ENCODE measurements around the gene TRIO. TPM values are rescaled to one million over a fixed set of nuclear protein-coding genes. Genes with fewer than 3 reads are reported as not detected.

TRIO gene
- total and polyA plus RNA-seq, 10 of the 15 experiments (the other 5 are each of a cell fraction or from before 2014, with no cell fraction given): 5.1 to 96.4 (median 44.6) TPM

DNA sequence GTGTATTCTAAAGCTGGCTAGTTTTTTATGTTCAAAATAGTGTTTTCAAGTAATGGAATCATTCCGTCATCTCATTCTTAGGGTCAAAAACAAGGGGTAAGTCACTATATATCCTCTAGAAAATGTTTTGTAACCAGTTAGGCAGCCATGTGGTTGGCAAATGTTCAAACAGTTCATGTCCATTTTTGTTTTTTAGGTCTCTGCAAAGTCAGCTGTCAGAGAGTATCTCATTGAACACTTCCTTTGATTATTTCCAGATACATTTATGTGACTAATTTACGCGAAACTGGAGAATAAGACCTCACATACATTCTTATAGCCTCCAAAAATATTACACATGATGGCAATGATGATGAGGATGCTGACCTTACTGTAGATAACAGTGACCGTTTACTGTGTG, 50.4 kb downstream of the TRIO start:
- DNase-seq (ENCODE audit: low read depth, low spot score) (no peak), ATAC-seq (no peak), FAIRE-seq (no peak)
- Histone ChIP-seq H3K4me3 (no peak overlapping the region), H3K4me2 (ENCODE audit: control insufficient read depth, insufficient read depth) (no peak overlapping the region), H3K9me3 (replicated peaks; ENCODE audit: control insufficient read depth, insufficient read depth, low read length) (no peaks in the 10 kb centered on the region), H3K27me3 (replicated peaks in 1 of 2; ENCODE audit: control insufficient read depth in 2 of 2, insufficient read depth in 2 of 2, low read length in 1 of 2) (no peaks in the 10 kb centered on the region), H3K9ac (ENCODE audit: control insufficient read depth, insufficient read depth, low read length) (no peak overlapping the region), H3K36me3 (ENCODE audit: control insufficient read depth in 2 of 2, insufficient read depth in 2 of 2, low read length in 1 of 2) (peaks cover 0 to 8% of the 10 kb centered on the region in 2 experiments; a peak in 1 of 4 replicates), H3K79me2 (ENCODE audit: control insufficient read depth, insufficient read depth, low read length) (peaks cover 84% of the 10 kb centered on the region), H3K27ac (ENCODE audit: control insufficient read depth, insufficient read depth) (no peak overlapping the region), H4K20me1 (ENCODE audit: control insufficient read depth, insufficient read depth) (no peaks in the 10 kb centered on the region; the same call in 1 of the 2 replicates), H3K4me1 (ENCODE audit: control insufficient read depth, insufficient read depth, low read length) (no peaks in the 10 kb centered on the region), H2AFZ (ENCODE audit: control insufficient read depth, low read depth, low read length) (no peak overlapping the region)
- no peak for TF ChIP-seq NRF1 (conservative IDR thresholded peaks at IDR 0.05; ENCODE audit: low read depth, low read length)
- TF ChIP-seq ZNF622 (IDR thresholded peaks at IDR 0.05): no peak
- TF ChIP-seq TAF1 (IDR thresholded peaks at IDR 0.05; ENCODE audit: borderline replicate concordance, low read depth, low read length): no peak
- no peak for TF ChIP-seq ZNF384 (IDR thresholded peaks at IDR 0.05; ENCODE audit: borderline replicate concordance, low read depth, low read length)
- TF ChIP-seq SRF (IDR thresholded peaks at IDR 0.05; ENCODE audit: low read depth in 2 of 2, low read length in 2 of 2): no peak
- TF ChIP-seq CREB1 (IDR thresholded peaks at IDR 0.05; ENCODE audit: low read depth): no peak
- no peak for TF ChIP-seq TARDBP (IDR thresholded peaks at IDR 0.05; ENCODE audit: borderline replicate concordance)
- no peak for TF ChIP-seq CHD1 (IDR thresholded peaks at IDR 0.05; ENCODE audit: low read depth, low read length)
- TF ChIP-seq IKZF2 (IDR thresholded peaks at IDR 0.05): no peak
- no TSS peak for BruUV-seq (replicated peaks)
- ChIA-PET SMC1A (ENCODE audit: uncharacterized antibody, unreplicated experiment) (interaction anchor here (1.4 to 1.6 kb wide), 2 partner anchors 11 to 22 kb away, joined by 3 to 7 read pairs; no protein-coding TSS in a partner anchor), RAD21 (ENCODE audit: unreplicated experiment) (no interaction called here), POLR2A (interaction anchor here (1.0 to 1.3 kb wide), 3 partner anchors 11 to 37 kb away, joined by 4 to 5 read pairs (median 4); no protein-coding TSS in a partner anchor), CTCF (interaction anchor here (0.6 to 2.2 kb wide), 7 partner anchors 9 to 77 kb away, joined by 3 to 5 read pairs (median 3); no protein-coding TSS in a partner anchor)
- in situ Hi-C loops (cut with MboI): no loop called here
- intact Hi-C loops (cut with micrococcal nuclease; ENCODE audit: unreplicated experiment): no loop called here
- WGBS (ENCODE audit: insufficient coverage, insufficient replicate concordance, low lambda C conversion rate, missing lambda C conversion rate): 95% methylated on average over 4 of the region's 4 CpGs
